AG10803 (cell line): ENCODE data around the gene FAAP100.

Experiments
- DNase-seq: peaks from one replicate; pipeline ENCODE4 v3.0.0; 2010; ENCODE audit warnings: low read depth
- H3K4me3 ChIP-seq: 2 replicates; pipeline ENCODE4 v1.5.1; 2011; ENCODE audit warnings: mild to moderate bottlenecking, low read length, control low read depth
- CTCF ChIP-seq: conservative IDR thresholded peaks from 2 replicates; pipeline ENCODE4 v1.5.1; 2011; ENCODE audit warnings: mild to moderate bottlenecking, low read length, control low read depth, inconsistent platforms

The FAAP100 gene

GRCh38 chr17:81561494-81561885 lies 9.3 kb upstream of the FAAP100 start:
- no peak overlapping the region for H3K4me3 ChIP-seq
- no peak for DNase-seq
- no peak for TF ChIP-seq CTCF

- no peak for DNase-seq
- TF ChIP-seq CTCF = peak; percentile 16
- H3K4me3 ChIP-seq = no peak overlapping the region
Observed at GRCh38 chr17:81558941-81559806, 7.0 kb upstream of the FAAP100 start.

- no peak overlapping the region for H3K4me3 ChIP-seq
- no peak for TF ChIP-seq CTCF
- DNase-seq = no peak
Observed at GRCh38 chr17:81558115-81558468, 5.9 kb upstream of the FAAP100 start.

GRCh38 chr17:81557276-81558114 lies 5.3 kb upstream of the FAAP100 start:
- no peak overlapping the region for H3K4me3 ChIP-seq
- DNase-seq = no peak
- TF ChIP-seq CTCF = no peak

- TF ChIP-seq CTCF = no peak
- H3K4me3 ChIP-seq = no peak overlapping the region
- no peak for DNase-seq
Observed at GRCh38 chr17:81556863-81557262, 4.7 kb upstream of the FAAP100 start.

- peak; percentile 49 for DNase-seq
- H3K4me3 ChIP-seq = no peak overlapping the region
- TF ChIP-seq CTCF = no peak
Observed at GRCh38 chr17:81556175-81556691, 4.1 kb upstream of the FAAP100 start.
